ENCODE results near the gene LYPD6B.
A peak's percentile ranks its signal among the peaks of the same experiment; 100 is the strongest.

Gene LYPD6B

DNA sequence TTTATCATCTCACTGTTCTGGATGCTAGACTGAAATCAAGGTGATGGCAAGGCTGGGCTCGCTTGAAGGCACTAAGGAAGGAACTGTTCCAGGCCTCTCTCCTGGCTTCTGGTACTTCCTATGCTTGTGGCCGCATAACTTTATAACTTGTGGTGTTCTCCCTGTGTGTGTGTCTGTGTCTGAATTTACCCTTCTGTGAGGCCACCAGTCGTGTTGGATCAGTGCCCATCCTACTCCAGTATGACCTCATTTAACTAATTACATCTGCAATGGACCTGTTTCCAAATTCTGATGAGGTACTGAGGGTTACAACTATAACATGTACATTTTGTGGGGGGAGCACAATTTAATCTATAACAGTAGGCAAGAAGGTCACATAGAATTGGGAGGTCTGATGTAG lies 41.6 kb downstream of the LYPD6B start:
- DNase-seq = peak; percentile 40

GRCh38 chr2:149080971-149081370 lies 42.5 kb downstream of the LYPD6B start:
- no peak for DNase-seq

DNA sequence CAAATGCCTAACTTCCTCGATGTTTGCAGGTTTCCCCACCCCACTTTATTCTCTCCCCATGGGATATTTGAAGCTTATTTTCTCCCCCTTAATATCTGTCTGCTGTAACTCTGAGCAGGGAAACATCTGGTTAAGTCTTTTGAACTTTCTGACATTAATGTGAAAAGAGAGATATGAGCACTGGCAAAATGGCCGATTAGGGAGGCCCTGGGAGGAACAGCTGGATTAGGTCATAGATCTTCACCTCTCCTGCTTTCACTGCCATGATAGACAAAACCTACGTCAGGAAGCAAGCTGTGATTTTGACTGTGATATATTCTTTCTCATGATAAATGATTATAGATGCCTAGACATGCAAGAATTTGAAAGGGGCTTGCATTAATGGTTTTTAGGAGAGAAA lies 43.6 kb downstream of the LYPD6B start:
- no peak for DNase-seq

GRCh38 chr2:149082735-149083134 lies 44.2 kb downstream of the LYPD6B start:
- no peak for DNase-seq

DNA sequence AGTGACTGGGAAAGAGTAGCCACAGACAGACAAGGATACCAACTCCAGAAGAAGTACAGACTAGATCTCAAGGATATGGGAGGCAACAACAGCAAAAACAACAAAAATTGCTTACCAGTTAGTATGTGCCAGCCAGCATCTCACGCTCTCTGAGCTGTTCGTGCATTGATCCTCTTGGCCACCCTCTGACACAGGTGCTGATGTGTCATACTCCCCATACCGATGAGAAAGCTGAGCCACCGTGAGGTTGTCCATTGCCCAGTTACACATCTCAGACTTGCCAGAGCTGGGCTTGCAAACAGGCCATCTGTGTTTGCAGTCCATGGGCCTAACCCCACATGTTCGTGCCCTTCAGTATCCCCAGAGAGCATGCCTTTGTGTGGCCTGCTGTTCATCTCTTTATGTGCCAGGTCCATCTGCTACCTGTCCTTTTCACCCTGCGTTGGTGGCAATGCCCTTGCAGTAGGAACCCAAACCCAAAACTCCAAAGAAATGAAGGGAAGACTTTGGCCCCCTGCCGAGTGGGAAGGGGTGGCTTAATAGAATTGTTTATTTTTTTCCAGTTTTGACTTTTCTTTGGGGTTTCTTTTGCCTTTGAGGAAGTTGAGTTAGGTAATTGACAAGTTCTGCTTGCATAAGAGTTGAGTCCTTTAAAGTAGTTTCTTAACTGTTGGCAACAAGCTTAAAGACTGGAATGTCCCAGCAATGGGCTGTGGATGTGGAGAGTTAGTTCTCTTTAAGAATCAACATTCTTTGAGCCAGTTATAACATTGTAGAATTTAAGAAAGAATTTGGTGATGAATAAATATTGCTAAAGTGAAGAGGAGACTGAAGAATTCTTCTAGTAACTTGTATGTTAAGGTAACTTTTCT lies 46.7 kb downstream of the LYPD6B start:
- DNase-seq = peak; percentile 54

- no peak for DNase-seq
Observed at GRCh38 chr2:149087751-149088150, 49.3 kb downstream of the LYPD6B start.

DNA sequence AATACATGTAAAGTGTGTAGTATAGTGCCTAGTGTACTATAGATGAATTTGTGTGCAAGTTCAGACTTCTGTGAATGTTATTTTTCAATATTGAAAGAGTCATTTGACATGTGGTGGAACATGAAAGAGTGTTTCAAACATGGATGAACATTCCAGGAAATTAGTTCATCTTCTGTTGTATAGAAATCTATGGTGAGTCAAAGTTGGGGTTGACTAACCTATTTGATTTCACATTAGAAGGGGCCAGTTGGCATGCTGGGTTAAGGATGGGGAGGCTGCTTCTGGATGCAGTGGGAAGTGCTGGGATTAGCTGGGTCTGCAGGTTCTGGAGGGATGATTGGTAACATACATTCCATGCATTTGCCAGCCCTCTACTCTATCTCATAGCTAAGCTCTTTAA lies 50.6 kb downstream of the LYPD6B start:
- DNase-seq = peak; percentile 44

GRCh38 chr2:149090706-149091105 lies 52.2 kb downstream of the LYPD6B start:
- peak; percentile 49 for DNase-seq

DNA sequence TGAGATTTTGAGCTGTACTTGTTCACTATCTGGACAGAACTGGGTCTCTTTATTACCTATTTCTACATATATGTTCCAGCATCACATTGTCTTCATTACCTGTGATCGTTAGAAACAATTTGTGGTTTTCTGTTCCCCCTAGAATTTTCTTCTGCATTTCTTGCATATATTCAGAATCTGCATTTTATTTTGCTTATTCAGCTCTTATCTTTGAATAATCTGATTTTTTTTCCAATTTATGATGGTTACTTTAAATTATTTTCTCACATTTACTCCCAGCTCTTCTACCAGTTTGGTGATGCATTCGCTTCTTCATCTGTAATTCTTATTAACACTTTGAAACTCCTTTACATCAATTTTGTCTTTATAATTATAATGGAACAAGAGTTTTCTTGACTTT lies 55.1 kb downstream of the LYPD6B start:
- no peak for DNase-seq

DNA sequence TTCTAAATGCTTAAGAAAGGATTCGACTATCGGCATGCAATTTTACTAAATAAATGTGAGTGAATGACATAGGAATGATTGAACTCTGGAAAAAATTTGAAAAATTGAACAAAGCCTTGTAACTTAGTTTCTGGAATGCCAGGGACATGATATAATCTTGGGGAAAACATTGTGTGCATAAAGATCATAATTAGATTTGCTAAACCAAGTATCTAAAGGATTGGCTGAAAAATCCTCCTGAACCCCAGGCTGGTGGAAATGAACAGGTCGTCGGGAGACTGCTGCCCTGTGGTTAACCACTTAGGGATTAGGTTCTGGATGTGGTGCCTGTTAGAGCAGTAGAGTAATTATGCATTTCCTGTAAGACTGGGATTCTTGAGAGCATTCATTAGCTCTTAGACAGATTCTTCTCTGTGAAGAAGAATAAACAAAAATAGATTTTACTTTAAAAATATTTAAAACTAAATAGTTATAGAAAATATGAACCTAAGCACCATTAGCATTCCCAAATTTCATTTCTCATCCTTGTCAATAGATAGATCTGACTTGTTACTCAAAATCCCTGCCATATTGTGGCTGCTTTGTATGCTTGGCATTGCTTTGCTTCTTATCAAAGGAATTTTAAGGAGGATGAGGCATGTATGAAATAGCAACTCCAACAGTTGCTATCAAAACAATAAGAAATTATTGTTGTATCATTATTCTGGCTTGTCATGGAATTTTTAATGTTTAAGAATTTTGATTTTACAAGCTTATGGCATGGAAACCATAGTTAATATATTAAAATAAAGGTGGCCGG lies 55.9 kb downstream of the LYPD6B start:
- DNase-seq = peak; percentile 91

GRCh38 chr2:149098701-149099100 lies 60.2 kb downstream of the LYPD6B start:
- DNase-seq = peak; percentile 94

GRCh38 chr2:149099298-149099697 lies 60.8 kb downstream of the LYPD6B start:
- no peak for DNase-seq

DNA sequence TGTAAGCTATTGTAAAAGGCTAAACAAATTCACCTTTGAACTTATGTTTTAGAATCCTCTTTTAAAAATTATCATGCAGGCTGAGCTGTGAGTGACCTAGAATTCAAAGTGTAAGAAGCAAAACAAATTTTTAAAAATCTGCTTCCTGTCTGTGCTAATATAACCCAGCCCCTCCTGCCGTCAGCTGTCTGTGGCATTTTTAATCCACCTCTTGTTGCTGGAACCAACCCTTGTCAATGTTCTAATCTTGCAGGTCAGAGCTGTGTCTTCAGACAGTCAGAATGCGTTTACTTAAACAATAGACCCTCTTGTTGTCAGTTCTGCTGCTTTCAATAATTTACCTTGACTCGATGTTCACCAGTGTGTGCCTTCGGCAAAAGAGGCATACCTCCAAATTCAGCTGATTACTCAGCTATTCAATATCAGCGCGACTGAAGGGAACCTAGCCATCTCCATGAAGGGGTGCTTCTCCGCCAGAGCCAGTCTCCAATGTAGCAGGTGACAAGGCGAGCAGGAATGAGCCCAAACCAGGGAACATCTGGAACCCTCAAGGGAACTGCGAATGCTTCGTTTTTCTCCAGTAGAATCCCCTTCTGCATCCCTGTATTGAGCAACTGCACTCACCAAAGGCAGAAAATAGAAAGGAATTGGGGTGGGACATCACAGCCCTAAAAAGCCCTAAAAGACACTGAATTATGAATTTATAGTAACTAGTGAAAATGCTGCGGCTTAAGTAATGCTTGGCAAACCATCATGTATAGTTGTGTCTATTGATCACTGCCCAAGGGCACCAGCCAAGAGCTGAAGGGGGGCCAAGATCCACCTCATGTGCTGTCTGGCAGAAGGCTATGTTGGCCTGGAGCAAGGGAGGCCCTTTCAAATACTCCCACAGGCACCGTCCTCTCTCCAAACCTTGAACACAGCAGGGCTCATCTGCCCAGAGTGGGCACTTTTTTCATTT lies 62.5 kb downstream of the LYPD6B start:
- DNase-seq = no peak

- peak; percentile 20 for DNase-seq
Observed at GRCh38 chr2:149101818-149102217, 63.3 kb downstream of the LYPD6B start.

DNA sequence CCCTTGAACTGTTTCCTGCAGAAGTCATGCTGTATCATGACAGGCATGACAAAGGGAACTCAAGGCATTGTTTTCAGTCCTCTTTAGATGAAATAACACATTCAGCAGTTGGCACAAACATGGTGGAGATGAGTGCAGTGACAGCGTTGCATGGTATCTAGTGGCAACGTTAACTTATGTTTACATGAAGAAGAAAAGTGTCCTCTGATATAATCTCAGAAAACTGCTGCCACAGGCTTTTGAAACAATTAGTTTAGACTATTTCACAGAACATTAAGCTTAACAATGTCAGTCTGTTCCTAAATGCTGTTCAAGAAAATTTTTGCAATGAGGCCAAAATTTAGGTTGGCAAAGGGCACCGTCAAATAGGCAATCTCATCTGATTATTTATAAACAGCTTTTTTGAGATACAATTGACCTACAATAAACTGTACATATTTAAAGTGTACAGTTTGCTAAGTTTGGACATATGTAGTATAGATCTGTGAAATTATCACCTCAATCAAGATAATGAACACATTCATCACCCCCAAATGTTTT lies 64.7 kb downstream of the LYPD6B start:
- DNase-seq = no peak

GRCh38 chr2:149104221-149104620 lies 65.7 kb downstream of the LYPD6B start:
- no peak for DNase-seq

- DNase-seq = no peak
Observed at GRCh38 chr2:149112068-149112467, 73.6 kb downstream of the LYPD6B start.

DNA sequence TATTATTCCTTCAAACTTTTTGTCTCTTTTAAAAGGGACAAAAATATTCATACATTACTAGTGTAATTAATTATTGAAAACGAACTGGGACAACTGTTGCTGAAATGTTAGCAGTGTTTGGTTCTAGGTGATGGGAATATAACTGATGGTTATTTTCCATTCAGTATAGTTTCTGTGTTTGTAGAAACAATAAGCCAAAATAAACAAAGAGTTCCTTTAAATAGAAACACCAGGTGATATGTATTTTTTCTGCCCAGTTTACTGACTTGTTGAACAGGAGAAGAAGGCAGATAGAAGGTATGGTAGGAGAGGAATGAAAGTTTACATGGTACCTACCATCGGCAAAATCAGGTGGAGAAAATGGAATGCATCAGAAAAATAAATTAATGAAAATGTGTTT lies 74.2 kb downstream of the LYPD6B start:
- no peak for DNase-seq

DNA sequence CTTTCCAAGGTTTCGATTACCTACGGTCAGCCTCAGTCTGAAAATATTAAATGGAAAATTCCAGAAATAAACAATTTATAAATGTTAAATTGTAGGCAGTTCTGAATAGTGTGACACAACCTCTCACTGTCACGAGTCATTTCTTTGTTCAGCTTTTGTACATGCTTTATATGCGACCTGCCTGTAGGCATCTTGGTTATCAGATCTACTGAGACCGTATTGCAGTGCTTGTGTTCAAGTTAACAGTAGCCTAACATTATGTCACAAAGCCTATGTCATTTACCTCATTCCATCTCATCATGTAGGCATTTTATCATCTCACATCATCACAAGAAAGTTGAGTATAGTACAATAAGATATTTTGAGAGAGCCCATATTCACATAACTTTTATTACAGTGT lies 77.3 kb downstream of the LYPD6B start:
- DNase-seq = no peak

GRCh38 chr2:149119368-149119767 lies 80.9 kb downstream of the LYPD6B start:
- peak; percentile 7 for DNase-seq

DNA sequence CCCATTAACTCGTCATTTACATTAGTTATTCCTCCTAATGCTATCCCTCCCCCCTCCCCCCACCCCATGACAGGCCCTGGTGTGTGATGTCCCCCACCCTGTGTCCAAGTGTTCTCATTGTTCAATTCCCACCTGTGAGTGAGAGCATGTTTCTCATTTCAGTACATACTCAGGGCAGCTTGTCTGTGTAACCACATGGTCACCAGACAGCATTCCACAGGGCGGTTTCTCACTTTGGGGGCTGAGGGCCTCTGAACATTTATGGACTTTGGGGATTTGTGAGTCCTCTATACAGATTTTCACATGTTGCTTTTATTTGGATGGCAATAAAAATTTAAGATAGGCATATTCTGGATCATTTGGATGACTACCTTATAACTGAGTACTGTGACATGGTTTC lies 84.0 kb downstream of the LYPD6B start:
- DNase-seq = peak; percentile 46

DNA sequence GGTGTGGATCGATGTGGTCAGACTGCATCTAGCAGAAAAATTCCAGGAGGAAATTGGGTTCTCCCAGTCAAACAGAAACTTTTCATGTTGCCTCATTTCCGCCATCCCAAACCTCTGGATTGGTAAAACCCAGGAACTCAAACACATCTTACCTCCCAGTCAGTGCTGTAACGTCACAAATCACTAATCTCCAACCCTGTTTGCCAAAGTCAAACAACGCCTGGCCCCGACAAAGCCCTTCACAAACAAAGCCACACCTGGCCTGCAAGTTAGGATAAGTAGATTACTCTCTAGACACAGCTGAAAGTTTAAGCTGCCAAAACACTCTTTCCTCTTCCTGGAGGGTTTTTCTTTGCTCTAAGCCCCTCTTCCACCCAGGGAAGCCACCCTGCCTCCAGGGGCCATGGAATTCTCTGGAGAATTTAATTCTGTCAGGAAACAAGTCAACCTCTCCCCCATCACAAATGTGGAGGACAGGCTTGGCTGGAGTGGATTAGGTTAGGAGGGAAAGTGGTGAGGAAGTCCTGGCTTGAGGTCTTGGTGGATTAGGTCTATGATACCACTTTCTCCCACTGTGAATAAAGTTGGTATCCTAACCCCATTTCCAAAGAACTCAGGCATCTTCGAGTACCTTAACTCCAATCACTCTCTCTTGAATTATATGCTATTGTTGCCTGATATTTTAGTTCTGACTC lies 86.7 kb downstream of the LYPD6B start:
- DNase-seq = no peak
